ENCODE results near the gene ADAT1.
"Not testable (repeated sequence)": the region's sequence is repeated elsewhere in the genome, so short reads cannot be mapped to it uniquely, and the experiment has no call there.

Gene ADAT1

GRCh38 chr16:75618780-75619179 is 4.3 kb downstream of the ADAT1 start:
- DNase-seq, result no peak

DNA sequence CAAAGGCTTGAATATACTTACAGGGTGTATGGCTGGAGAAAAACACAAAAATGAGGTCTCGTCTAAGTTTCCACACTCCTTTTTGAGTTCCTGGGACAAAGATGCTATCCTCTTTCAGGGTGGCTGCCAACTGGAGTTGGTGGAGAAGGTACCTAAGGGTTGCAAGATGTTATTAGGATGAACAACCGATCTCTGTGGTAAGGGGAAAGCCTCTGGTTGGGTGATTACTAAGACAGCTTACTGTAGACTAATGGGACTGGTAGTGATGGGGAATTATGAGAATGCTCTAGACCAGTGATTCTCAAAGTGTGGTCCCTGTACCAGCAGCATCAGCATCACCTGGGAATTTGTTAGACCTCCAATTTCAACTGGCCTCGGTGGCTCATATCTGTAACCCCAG is 6.0 kb downstream of the ADAT1 start:
- DNase-seq, result no peak

- DNase-seq, result no peak
Measured at GRCh38 chr16:75616521-75617010, 6.5 kb downstream of the ADAT1 start.

DNA sequence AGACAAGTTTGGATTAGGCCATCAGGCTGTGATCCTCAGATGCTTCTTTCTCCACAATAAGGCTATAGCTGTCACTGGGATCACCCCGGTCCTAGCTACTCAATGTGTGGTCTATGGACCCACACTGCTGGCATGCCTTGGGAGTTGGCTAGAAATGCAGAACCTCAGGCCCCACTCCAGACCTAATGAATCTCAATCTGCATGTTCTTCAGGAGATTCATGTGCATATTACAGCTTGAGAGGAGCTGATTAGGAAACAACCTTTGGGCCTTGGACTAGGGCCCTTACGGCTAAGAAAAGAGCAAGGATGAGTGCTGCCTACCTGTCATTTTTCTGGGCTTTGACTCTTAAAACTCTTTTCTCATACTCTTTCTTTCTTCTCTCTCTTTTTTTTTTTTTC is 7.5 kb downstream of the ADAT1 start:
- no peak for DNase-seq

DNA sequence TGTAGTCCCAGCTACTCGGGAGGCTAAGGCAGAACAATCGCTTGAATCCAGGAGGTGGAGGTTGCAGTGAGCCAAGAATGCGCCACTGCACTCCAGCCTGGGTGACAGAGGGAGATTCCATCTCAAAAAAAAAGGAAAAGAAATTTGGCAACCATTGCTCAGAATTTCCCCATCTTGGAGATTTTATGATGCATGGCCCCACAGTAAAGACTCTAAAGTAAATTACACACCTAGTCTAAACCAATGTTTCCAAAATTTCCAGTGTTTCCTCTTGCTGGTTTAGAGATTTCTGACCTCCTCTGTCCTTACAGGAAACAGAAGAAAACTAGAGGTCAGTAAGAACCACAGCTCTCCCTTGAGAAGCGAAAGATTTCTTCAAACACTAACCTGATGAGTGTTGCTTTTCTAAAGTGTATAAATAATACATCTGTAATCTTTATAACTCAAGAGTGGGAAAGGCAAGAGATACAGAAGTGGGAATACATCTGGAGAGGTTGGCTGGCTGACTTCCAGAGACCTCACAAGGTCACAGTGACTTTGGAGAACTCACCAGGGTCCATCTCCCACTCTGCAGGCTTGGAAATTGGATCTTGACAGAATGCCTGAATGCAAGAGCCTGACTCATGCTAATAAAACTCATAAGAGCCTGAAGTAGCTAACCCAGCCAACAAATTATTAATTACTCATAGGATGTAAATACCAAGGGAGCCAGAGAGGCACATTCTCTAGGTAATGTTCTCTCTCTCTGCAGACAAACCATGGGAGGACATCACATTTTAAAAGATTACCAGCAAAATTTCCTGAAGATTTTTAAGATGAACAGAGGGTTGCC is 8.8 kb downstream of the ADAT1 start:
- DNase-seq, result no peak

GRCh38 chr16:75606507-75606906 is 16.6 kb downstream of the ADAT1 start:
- no peak for DNase-seq

GRCh38 chr16:75603241-75603640 is 19.8 kb downstream of the ADAT1 start:
- DNase-seq, result no peak

DNA sequence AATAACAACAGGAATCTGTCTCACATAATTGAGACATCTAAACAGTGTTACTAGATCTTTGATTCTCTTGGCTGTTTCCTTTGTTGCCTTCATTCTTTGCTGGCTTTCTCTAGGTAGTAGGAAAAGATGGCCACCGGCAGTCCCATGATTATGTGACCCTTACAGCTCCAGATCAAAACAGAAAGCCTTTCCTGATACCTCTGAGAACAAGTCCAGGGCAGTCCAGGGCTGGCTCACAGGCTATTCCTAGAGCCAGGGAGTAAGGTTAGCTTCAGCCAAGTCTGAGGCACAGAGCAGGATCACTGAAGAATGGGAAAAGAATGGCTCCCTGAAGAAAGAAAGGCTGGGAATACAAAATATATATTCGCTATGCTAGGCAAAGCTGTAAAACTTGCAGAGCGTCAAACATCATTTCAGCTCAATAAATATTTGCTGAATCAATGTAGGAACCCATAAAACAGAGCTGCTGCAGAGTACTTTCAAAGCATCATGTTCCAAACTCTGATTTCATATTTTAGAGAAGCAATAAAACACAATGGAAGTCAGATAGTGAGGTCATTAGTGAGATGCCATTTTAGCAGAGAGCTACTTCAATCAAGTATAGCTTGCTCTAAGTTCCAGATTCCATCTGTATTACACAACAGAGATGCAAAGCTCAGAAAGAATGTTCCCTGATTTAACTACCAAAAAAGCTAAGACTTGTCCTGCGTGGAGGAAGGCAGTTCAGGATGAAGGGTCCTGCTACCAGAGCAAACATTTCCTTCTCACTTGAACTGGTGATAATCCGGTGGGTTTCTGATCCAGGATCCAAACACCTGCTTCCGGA is 23.4 kb downstream of the ADAT1 start:
- DNase-seq, result no peak

GRCh38 chr16:75593825-75594820 is 29.0 kb downstream of the ADAT1 start:
- no peak for DNase-seq

DNA sequence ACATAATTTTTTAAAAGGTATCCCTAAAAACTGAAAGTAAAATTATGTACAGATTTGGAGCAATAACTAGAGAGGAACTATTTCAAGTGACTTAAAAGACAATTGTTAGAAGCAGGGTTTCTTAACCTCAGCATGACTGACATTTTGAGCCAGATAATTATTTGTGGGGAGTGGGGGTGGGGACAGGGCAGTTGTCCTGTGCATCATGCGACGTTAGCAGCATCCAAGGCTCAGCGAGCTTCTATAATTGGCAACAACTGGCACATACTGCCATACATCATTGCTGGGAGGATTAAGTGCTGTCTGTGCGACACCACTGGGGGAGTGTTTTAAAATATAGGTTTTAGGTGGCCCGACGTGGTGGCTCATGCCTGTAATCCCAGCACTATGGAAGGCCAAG is 29.8 kb downstream of the ADAT1 start:
- DNase-seq, result no peak

DNA sequence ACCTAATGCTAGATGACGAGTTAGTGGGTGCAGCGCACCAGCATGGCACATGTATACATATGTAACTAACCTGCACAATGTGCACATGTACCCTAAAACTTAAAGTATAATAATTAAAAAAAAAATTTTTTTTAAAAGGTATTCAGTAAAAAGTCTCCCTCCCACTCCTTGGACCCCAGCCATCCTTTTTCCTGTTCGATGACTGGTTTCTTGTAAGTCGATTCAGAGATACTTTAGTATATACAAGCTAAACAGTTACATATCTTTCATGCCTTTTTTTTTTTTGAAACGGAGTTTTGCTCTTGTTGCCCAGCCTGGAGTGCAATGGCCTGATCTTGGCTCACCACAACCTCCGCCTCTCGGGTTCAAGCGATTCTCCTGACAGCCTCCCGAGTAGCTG is 31.2 kb downstream of the ADAT1 start:
- DNase-seq, result not testable (repeated sequence)

DNA sequence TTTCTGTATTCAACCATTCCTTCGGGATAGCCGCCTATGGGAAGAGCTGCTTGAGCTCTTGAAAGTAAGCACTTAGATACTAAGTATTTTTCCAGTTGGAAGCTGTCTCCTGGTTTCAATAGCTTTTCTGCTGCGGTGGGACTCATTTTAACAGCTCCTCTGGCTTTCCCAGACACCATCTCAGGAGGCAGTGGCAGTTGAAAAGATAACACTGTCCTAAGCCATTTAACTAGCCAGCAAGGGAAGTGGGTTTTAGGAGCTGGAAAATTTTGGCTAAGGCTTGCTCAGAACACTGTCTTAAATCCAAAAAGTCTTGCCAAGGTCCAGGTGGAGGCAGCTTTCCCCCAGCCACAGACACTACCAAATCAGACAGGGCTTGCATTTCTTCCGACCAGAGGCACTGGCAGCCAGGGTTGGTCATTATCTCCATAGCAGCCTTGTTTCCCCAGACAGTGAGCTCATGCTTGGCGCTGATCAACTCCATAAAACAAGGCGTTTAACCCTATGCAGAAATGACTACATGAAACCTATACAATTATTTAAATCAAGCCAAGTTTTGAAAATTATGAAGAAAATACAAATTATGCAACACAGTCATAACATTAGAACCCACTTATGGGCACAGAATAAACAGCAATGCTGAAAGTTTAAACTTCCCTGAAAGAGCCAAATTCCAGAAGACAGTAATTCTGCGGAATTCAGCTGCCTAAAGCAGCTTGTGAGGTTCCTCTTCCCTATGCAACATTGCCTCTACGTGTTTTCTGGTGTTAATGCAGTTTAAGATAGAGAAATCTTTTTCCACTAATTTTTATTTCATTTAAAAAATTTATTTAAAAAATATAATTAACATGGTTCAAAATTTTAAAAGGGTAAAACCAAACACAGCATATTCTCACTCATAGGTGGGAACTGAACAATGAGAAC is 31.9 kb downstream of the ADAT1 start:
- DNase-seq, result no peak

DNA sequence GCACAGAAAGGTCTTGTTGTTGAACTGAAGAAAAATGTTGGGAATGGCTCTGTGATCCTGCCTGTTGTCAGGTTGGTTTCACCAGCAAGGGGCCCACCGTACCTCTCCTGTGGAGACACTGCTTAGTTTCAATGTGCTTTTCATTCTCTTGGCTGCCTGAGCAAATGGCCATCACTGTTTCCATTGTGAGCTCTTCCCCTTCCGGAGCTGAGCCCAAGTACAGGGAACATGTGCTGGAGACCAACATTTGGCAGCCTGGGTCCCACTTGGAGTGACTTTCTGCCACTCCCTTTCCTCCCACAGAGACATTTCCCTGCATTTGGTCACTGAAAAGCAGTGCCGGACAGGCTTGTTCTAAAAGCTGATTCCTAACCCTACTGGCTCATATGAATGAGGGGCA is 33.8 kb downstream of the ADAT1 start:
- DNase-seq, result no peak

GRCh38 chr16:75588716-75589115 is 34.4 kb downstream of the ADAT1 start:
- DNase-seq, result no peak

- no peak for DNase-seq
Measured at GRCh38 chr16:75584108-75584507, 39.0 kb downstream of the ADAT1 start.

DNA sequence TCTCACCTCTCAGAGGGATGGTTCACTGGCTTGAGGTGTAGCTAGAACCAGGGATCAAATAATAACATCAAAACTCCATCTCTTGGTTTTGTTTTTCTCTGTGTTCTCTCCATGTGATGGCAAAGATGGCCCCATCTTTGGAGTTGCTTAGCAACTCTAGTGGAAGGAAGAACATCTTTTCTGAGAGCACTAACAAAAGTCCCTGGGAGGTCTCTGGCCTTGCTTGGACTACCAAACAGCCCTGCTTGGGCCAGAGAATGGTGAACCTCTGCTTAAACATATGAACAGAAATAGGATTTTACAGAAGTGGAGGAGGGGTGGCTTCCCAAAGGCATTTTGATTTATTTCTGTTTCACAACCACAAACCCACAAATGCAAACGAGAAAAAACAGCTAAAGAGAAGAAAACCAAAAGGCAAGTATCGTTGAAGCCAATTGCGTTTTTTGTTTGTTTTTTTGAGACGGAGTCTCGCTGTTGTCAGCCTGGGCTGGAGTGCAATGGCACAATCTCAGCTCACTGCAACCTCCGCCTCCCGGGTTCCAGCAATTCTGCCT is 43.7 kb downstream of the ADAT1 start:
- no peak for DNase-seq

- DNase-seq, result no peak
Measured at GRCh38 chr16:75578725-75579124, 44.4 kb downstream of the ADAT1 start.

- no peak for DNase-seq
Measured at GRCh38 chr16:75578212-75578611, 44.9 kb downstream of the ADAT1 start.

DNA sequence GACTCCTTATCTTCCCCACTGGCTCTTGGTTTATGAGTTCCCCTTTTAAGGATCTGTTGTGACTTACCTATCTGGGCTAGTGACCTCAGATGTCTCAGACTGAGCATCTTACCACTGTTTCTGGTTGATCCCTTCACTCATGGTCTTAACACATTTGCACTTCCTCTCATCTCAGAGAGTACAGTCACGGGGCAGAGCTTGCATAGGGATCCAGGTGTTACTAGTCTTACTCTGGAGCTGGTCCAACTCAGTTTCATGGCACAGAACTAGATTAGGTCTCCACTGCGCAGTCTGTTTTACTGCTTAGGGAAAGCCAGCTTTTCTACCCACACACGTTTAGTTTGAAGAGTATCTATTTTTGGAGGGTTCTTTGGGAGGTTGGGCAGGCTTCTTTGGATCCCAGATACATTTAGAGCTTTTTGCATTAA is 46.7 kb downstream of the ADAT1 start:
- no peak for DNase-seq

GRCh38 chr16:75575958-75576357 is 47.1 kb downstream of the ADAT1 start:
- DNase-seq, result no peak

DNA sequence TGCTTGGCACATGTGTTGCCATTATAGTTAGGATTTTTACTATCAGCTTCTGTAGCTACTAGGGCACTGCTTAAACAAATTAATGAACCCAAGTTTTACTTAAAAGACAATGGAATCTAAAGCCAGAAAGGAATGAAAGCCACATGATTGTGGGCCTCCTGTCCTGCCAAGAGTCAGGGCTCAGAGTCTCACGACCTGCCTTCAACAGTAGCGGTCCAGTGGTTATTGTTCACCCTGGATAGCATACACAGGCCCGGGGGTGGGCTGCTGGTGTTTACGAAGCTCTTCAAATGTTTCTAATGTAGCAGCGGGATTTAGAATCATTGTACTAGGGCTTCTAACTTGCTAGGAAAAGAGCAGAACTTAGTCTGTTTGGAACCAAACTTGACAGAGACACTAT is 49.1 kb downstream of the ADAT1 start:
- DNase-seq, result no peak
